Sigmoid colon (tissue), 7 donors: ENCODE measurements around the gene NKX1-1. TPM values are rescaled to one million over a fixed set of nuclear protein-coding genes. Genes with fewer than 3 reads are reported as not detected.
A peak's percentile ranks its signal among the peaks of the same experiment; 100 is the strongest.

Experiments used
- DNase-seq: peaks from one replicate; pipeline ENCODE4 v3.0.0-alpha.2; 2019
- H3K27ac ChIP-seq, 4 donors: fragments of 200-600 bp; sonication (generic); one replicate each; pipeline ENCODE4 v1.5.1; 2016 to 2019; ENCODE audit warnings: mild to moderate bottlenecking in 1 of 4
- H3K27me3 ChIP-seq, 3 donors: fragments of 200-600 bp; sonication (generic); one replicate each; pipeline ENCODE4 v1.5.1; 2019; ENCODE audit warnings: mild to moderate bottlenecking in 1 of 3
- H3K36me3 ChIP-seq, 4 donors: fragments of 200-600 bp; sonication (generic); one replicate each; pipeline ENCODE4 v1.5.1; 2016 to 2019
- H3K4me1 ChIP-seq, 4 donors: fragments of 200-600 bp; sonication (generic); one replicate each; pipeline ENCODE4 v1.5.1; 2017 to 2019
- H3K4me3 ChIP-seq, 4 donors: fragments of 200-600 bp; sonication (generic); one replicate each; pipeline ENCODE4 v1.5.1; 2017 to 2019; ENCODE audit warnings: mild to moderate bottlenecking in 2 of 4, moderate library complexity in 1 of 4
- H3K9me3 ChIP-seq, 4 donors: fragments of 200-600 bp in 3 of 4; sonication (generic) in 3 of 4; one replicate each; pipeline versions ENCODE4 v1.5.1 to v1.6.1; 2013 to 2019
- CTCF ChIP-seq, 4 experiments: fragments of 450-650 bp in 3 of 4; fragments of 200-600 bp in 1 of 4; IDR thresholded peaks; one replicate each; pipeline ENCODE4 v1.5.1; 2016 to 2019; ENCODE audit warnings: antibody characterized with exemption in 4 of 4, mild to moderate bottlenecking in 3 of 4, moderate library complexity in 2 of 4
- EP300 ChIP-seq, 4 donors: sonication (generic); formaldehyde crosslinking; IDR thresholded peaks; one replicate each; pipeline ENCODE4 v1.6.1; 2017; ENCODE audit warnings: antibody characterized with exemption in 4 of 4
- POLR2A ChIP-seq, 2 donors: fragments of 450-650 bp; IDR thresholded peaks; one replicate each; pipeline ENCODE4 v1.6.1; 2016; ENCODE audit warnings: antibody characterized with exemption in 2 of 2, mild to moderate bottlenecking in 2 of 2, moderate library complexity in 2 of 2
- POLR2AphosphoS5 ChIP-seq, 4 donors: sonication (generic); formaldehyde crosslinking; IDR thresholded peaks; one replicate each; pipeline ENCODE4 v1.6.1; 2017; ENCODE audit warnings: antibody characterized with exemption in 4 of 4
- WGBS, 2 donors: extraction: QIAGEN DNeasy Blood & Tissue Kit; methylation state at CpG; one replicate each; pipeline ENCODE4 v1.1.7; 2013; 5-methylcytosine and 5-hydroxymethylcytosine counted together
- intact Hi-C: fragments of 100-400 bp; cut with DNase I; formaldehyde crosslinking; loops from one replicate; pipeline ENCODE4 v1.15.1; 2023
- polyA plus RNA-seq, 3 donors: library from polyadenylated mRNA; stranded (reverse); fragments of 200-250 nt; gene quantifications; one replicate each; pipeline ENCODE4 v1.2.3, GENCODE V29; 2013
- total RNA-seq, 4 donors: library from RNA; depleted of rRNA; stranded (reverse); fragments of >200 nt; gene quantifications; one replicate each; pipeline ENCODE4 v1.1.0, GENCODE V29; 2016
- donor health status: healthy with polysubstance abuse.
- donor health status: Bipolar disorder and iron deficiency.
- donor health status: healthy.

Gene NKX1-1
- total and polyA plus RNA-seq, 7 donors, result not detected

GRCh38 chr4:1451106-1451751 is 45.0 kb upstream of the NKX1-1 start:
- WGBS, 2 donors, result 68 to 85% methylated on average over 18 of the region's 18 CpGs
- Histone ChIP-seq H3K4me3 (no peak overlapping the region), H3K9me3 (no peaks in the 10 kb centered on the region), H3K4me1 (no peaks in the 10 kb centered on the region), H3K36me3 (no peaks in the 10 kb centered on the region), H3K27ac (no peak overlapping the region), H3K27me3 (peaks cover 0 to 45% (median 34%) of the 10 kb centered on the region in 3 donors)
- intact Hi-C loops, result no loop called here
- no peak for DNase-seq
- TF ChIP-seq POLR2AphosphoS5 (IDR thresholded peaks at IDR 0.05) (no peak), CTCF (IDR thresholded peaks at IDR 0.05) (no peak), POLR2A (IDR thresholded peaks at IDR 0.05) (no peak), EP300 (IDR thresholded peaks at IDR 0.05) (no peak)

- intact Hi-C loops, result no loop called here
- Histone ChIP-seq H3K27me3 (peaks cover 0 to 56% (median 34%) of the 10 kb centered on the region in 3 donors), H3K4me1 (no peaks in the 10 kb centered on the region), H3K4me3 (no peak overlapping the region), H3K36me3 (no peaks in the 10 kb centered on the region), H3K27ac (no peak overlapping the region), H3K9me3 (no peaks in the 10 kb centered on the region)
- WGBS, 2 donors, result 82 to 86% methylated on average over 32 of the region's 32 CpGs
- DNase-seq, result peak; percentile 54
- no peak for TF ChIP-seq EP300 (IDR thresholded peaks at IDR 0.05)
- TF ChIP-seq POLR2A (IDR thresholded peaks at IDR 0.05), result no peak
- TF ChIP-seq CTCF (IDR thresholded peaks at IDR 0.05), result no peak
- TF ChIP-seq POLR2AphosphoS5 (IDR thresholded peaks at IDR 0.05), result no peak
These were observed 43.8 kb upstream of the NKX1-1 start for GRCh38 chr4:1449833-1450741.

- Histone ChIP-seq H3K27me3 (peaks cover 0 to 61% (median 34%) of the 10 kb centered on the region in 3 donors), H3K36me3 (no peaks in the 10 kb centered on the region), H3K27ac (no peak overlapping the region), H3K4me1 (no peaks in the 10 kb centered on the region), H3K4me3 (no peak overlapping the region), H3K9me3 (no peaks in the 10 kb centered on the region)
- intact Hi-C loops, result no loop called here
- DNase-seq, result no peak
- no peak for TF ChIP-seq POLR2AphosphoS5 (IDR thresholded peaks at IDR 0.05)
- no peak for TF ChIP-seq EP300 (IDR thresholded peaks at IDR 0.05)
- TF ChIP-seq POLR2A (IDR thresholded peaks at IDR 0.05), result no peak
- TF ChIP-seq CTCF (IDR thresholded peaks at IDR 0.05), result no peak
- WGBS, 2 donors, result 60 to 62% methylated on average over 12 of the region's 12 CpGs
These were observed 43.2 kb upstream of the NKX1-1 start for GRCh38 chr4:1449475-1449832.

- Histone ChIP-seq H3K4me1 (no peaks in the 10 kb centered on the region), H3K27me3 (peaks cover 0 to 67% (median 34%) of the 10 kb centered on the region in 3 donors), H3K4me3 (no peak overlapping the region), H3K27ac (no peak overlapping the region), H3K36me3 (no peaks in the 10 kb centered on the region), H3K9me3 (no peaks in the 10 kb centered on the region)
- no peak for DNase-seq
- WGBS, 2 donors, result 75 to 77% methylated on average over 28 of the region's 28 CpGs
- TF ChIP-seq EP300 (IDR thresholded peaks at IDR 0.05), result no peak
- TF ChIP-seq POLR2AphosphoS5 (IDR thresholded peaks at IDR 0.05), result no peak
- TF ChIP-seq CTCF (IDR thresholded peaks at IDR 0.05), result no peak
- no peak for TF ChIP-seq POLR2A (IDR thresholded peaks at IDR 0.05)
- intact Hi-C loops, result no loop called here
These were observed 42.6 kb upstream of the NKX1-1 start for GRCh38 chr4:1448589-1449420.
